ENCODE results near the gene BCAN.

- TF ChIP-seq POLR2AphosphoS5 (IDR thresholded peaks at IDR 0.05) (no peak), CTCF (IDR thresholded peaks at IDR 0.05) (peak in 2 of 6 experiments; percentile 16 to 21), POLR2A (IDR thresholded peaks at IDR 0.05) (no peak)
Measured at GRCh38 chr1:156602557-156602993, 39.3 kb upstream of the BCAN start.
